Osteoblast (primary cell): ENCODE data around the gene MEGF11. TPM values are rescaled to one million over a fixed set of nuclear protein-coding genes. Genes with fewer than 3 reads are reported as not detected.

Experiments used
- DNase-seq: peaks from one replicate; pipeline ENCODE4 v3.0.0; 2011; ENCODE audit warnings: low spot score, mixed read lengths; ENCODE audit not compliant: insufficient read length; ENCODE audit errors: missing footprints
- H2AFZ ChIP-seq: 2 replicates; pipeline ENCODE4 v1.6.0; 2011; ENCODE audit warnings: mild to moderate bottlenecking, low read length
- H3K27ac ChIP-seq: 2 replicates; pipeline ENCODE4 v1.5.1; 2011; ENCODE audit warnings: mild to moderate bottlenecking, low read depth, low read length, moderate library complexity
- H3K27me3 ChIP-seq: 2 replicates; pipeline ENCODE4 v1.6.0; 2012; ENCODE audit warnings: mild to moderate bottlenecking, control low read depth, inconsistent platforms, low read length, moderate library complexity; ENCODE audit not compliant: insufficient read depth
- H3K36me3 ChIP-seq: 2 replicates; pipeline ENCODE4 v1.5.1; 2011; ENCODE audit warnings: mild to moderate bottlenecking, low read length, control low read depth, moderate library complexity; ENCODE audit not compliant: insufficient read depth
- H3K4me1 ChIP-seq: 2 replicates; pipeline ENCODE4 v1.5.1; 2011; ENCODE audit warnings: mild to moderate bottlenecking, low read length, control low read depth, moderate library complexity; ENCODE audit not compliant: insufficient read depth
- H3K4me2 ChIP-seq: 2 replicates; pipeline ENCODE4 v1.6.0; 2011; ENCODE audit warnings: mild to moderate bottlenecking, low read length; ENCODE audit not compliant: insufficient read depth
- H3K4me3 ChIP-seq: fragments of 200-600 bp; sonication (generic); 3 replicates; pipeline ENCODE4 v1.5.1; 2012; ENCODE audit warnings: mild to moderate bottlenecking, low read length, inconsistent platforms; ENCODE audit not compliant: insufficient read depth
- H3K79me2 ChIP-seq: 2 replicates; pipeline ENCODE4 v1.6.0; 2012; ENCODE audit warnings: mild to moderate bottlenecking, low read length, control low read depth, inconsistent platforms; ENCODE audit not compliant: insufficient read depth
- H3K9me3 ChIP-seq: 2 replicates; pipeline ENCODE4 v1.5.1; 2011; ENCODE audit warnings: low read depth, low read length, control low read depth
- H4K20me1 ChIP-seq: 2 replicates; pipeline ENCODE4 v1.6.0; 2012; ENCODE audit warnings: mild to moderate bottlenecking, low read length, control low read depth; ENCODE audit not compliant: insufficient read depth
- CTCF ChIP-seq: IDR thresholded peaks from 2 replicates; pipeline ENCODE4 v1.5.1; 2011; ENCODE audit warnings: mild to moderate bottlenecking, low read depth, low read length, moderate library complexity; ENCODE audit errors: extremely low read depth
- total RNA-seq: library from RNA; depleted of rRNA; stranded (reverse); fragments of >200 nt; gene quantifications from 2 replicates; pipeline ENCODE4 v1.2.3, GENCODE V29; 2012

Gene MEGF11
- total RNA-seq, 1 donor, result not detected

- no peaks in the 10 kb centered on the region for H3K4me1 ChIP-seq
- DNase-seq, result no peak
- no peaks in the 10 kb centered on the region for H3K9me3 ChIP-seq
- no peak overlapping the region for H3K4me3 ChIP-seq
- no peaks in the 10 kb centered on the region for H4K20me1 ChIP-seq
- no peak overlapping the region for H2AFZ ChIP-seq
- no peak for TF ChIP-seq CTCF
- H3K79me2 ChIP-seq, result no peaks in the 10 kb centered on the region
- H3K36me3 ChIP-seq, result no peaks in the 10 kb centered on the region
- H3K27ac ChIP-seq, result no peak overlapping the region
- H3K4me2 ChIP-seq, result no peak overlapping the region
- peaks cover 30% of the 10 kb centered on the region for H3K27me3 ChIP-seq
Observed at GRCh38 chr15:65947041-65947440, 306.5 kb downstream of the MEGF11 start.

- H3K27ac ChIP-seq, result no peak overlapping the region
- DNase-seq, result no peak
- no peaks in the 10 kb centered on the region for H3K79me2 ChIP-seq
- H3K9me3 ChIP-seq, result no peaks in the 10 kb centered on the region
- H2AFZ ChIP-seq, result no peak overlapping the region
- TF ChIP-seq CTCF, result no peak
- peaks cover 3% of the 10 kb centered on the region for H3K4me1 ChIP-seq
- H4K20me1 ChIP-seq, result no peaks in the 10 kb centered on the region
- no peak overlapping the region for H3K4me3 ChIP-seq
- no peak overlapping the region for H3K4me2 ChIP-seq
- no peaks in the 10 kb centered on the region for H3K36me3 ChIP-seq
- H3K27me3 ChIP-seq, result peaks cover 31% of the 10 kb centered on the region
Observed at GRCh38 chr15:65945616-65946015, 307.9 kb downstream of the MEGF11 start.

- TF ChIP-seq CTCF, result no peak
- no peak overlapping the region for H2AFZ ChIP-seq
- no peak overlapping the region for H3K4me3 ChIP-seq
Observed at GRCh38 chr15:65944404-65944803, 309.1 kb downstream of the MEGF11 start.

GRCh38 chr15:65942436-65942835 lies 311.1 kb downstream of the MEGF11 start:
- DNase-seq, result no peak
- no peaks in the 10 kb centered on the region for H3K79me2 ChIP-seq
- H2AFZ ChIP-seq, result no peak overlapping the region
- no peaks in the 10 kb centered on the region for H3K36me3 ChIP-seq
- H4K20me1 ChIP-seq, result no peaks in the 10 kb centered on the region
- H3K4me1 ChIP-seq, result peaks cover 15% of the 10 kb centered on the region
- peaks cover 13% of the 10 kb centered on the region for H3K27me3 ChIP-seq
- no peak for TF ChIP-seq CTCF
- H3K4me2 ChIP-seq, result no peak overlapping the region
- H3K9me3 ChIP-seq, result no peaks in the 10 kb centered on the region
- H3K27ac ChIP-seq, result no peak overlapping the region
- no peak overlapping the region for H3K4me3 ChIP-seq

More at GRCh38 chr15:65944404-65944803, 309.1 kb downstream of the MEGF11 start:
- Histone ChIP-seq H3K4me2 (no peak overlapping the region), H3K4me1 (peaks cover 15% of the 10 kb centered on the region), H4K20me1 (no peaks in the 10 kb centered on the region), H3K79me2 (no peaks in the 10 kb centered on the region), H3K27me3 (peaks cover 27% of the 10 kb centered on the region), H3K36me3 (no peaks in the 10 kb centered on the region), H3K9me3 (no peaks in the 10 kb centered on the region), H3K27ac (no peak overlapping the region)
- DNase-seq, result no peak
